Esophagus squamous epithelium (tissue), 5 donors: ENCODE measurements around the gene CLDN24. TPM values are rescaled to one million over a fixed set of nuclear protein-coding genes. Genes with fewer than 3 reads are reported as not detected.

Experiments used
- DNase-seq: peaks from one replicate; lab custom pipeline; 2025; lab: John Stamatoyannopoulos, UW
- H3K27ac ChIP-seq, 4 donors: fragments of 200-600 bp; sonication (generic); one replicate each; pipeline ENCODE4 v1.5.1; 2016 to 2019; ENCODE audit warnings: mild to moderate bottlenecking in 1 of 4
- H3K27me3 ChIP-seq, 4 donors: fragments of 200-600 bp; sonication (generic); 1 replicate in 3 of 4; 2 replicates in 1 of 4; pipeline versions ENCODE4 v1.5.1 to v1.6.0; 2017 to 2021; ENCODE audit warnings: antibody characterized with exemption in 1 of 4
- H3K36me3 ChIP-seq, 3 donors: fragments of 200-600 bp; sonication (generic); one replicate each; pipeline ENCODE4 v1.5.1; 2016 to 2019
- H3K4me1 ChIP-seq, 3 donors: fragments of 200-600 bp; sonication (generic); one replicate each; pipeline ENCODE4 v1.5.1; 2017 to 2019
- H3K4me3 ChIP-seq, 4 donors: fragments of 200-600 bp; sonication (generic); 1 replicate in 3 of 4; 2 replicates in 1 of 4; pipeline ENCODE4 v1.5.1; 2016 to 2019; ENCODE audit warnings: mild to moderate bottlenecking in 2 of 4, moderate library complexity in 1 of 4
- H3K9me3 ChIP-seq, 3 donors: fragments of 200-600 bp; sonication (generic); one replicate each; pipeline ENCODE4 v1.5.1; 2016 to 2019
- CTCF ChIP-seq, 6 experiments: fragments of 450-650 bp in 4 of 6; fragments of 200-600 bp in 2 of 6; sonication (generic) in 2 of 6; IDR thresholded peaks; one replicate each; pipeline ENCODE4 v1.5.1; 2016 to 2019; ENCODE audit warnings: antibody characterized with exemption in 6 of 6, mild to moderate bottlenecking in 4 of 6, moderate library complexity in 4 of 6
- POLR2A ChIP-seq, 4 donors: fragments of 450-650 bp; IDR thresholded peaks; one replicate each; pipeline ENCODE4 v1.6.1; 2017; ENCODE audit warnings: antibody characterized with exemption in 4 of 4, mild to moderate bottlenecking in 4 of 4, moderate library complexity in 3 of 4
- WGBS, 2 donors: methylation state at CpG; one replicate each; pipeline ENCODE4 v1.1.5; 2018; 5-methylcytosine and 5-hydroxymethylcytosine counted together
- intact Hi-C: fragments of 100-400 bp; cut with DNase I; formaldehyde crosslinking; loops from one replicate; pipeline ENCODE4 v1.15.0; 2022
- total RNA-seq, 4 donors: library from RNA; depleted of rRNA; stranded (reverse); fragments of >200 nt; gene quantifications; one replicate each; pipeline ENCODE4 v1.1.0, GENCODE V29; 2016
- donor health status: DM: yes; HTN: yes; CAD: no.

The CLDN24 gene
- total RNA-seq, 4 donors from 2014 or later, result not detected

- H3K27me3 ChIP-seq, result no peaks in the 10 kb centered on the region
- no peak overlapping the region for H3K27ac ChIP-seq
- no peak overlapping the region for H3K4me3 ChIP-seq
- H3K9me3 ChIP-seq, result no peaks in the 10 kb centered on the region
- H3K36me3 ChIP-seq, result no peaks in the 10 kb centered on the region
- TF ChIP-seq CTCF (IDR thresholded peaks at IDR 0.05), result no peak
- TF ChIP-seq POLR2A (IDR thresholded peaks at IDR 0.05), result no peak
- intact Hi-C loops, result no loop called here
- WGBS, 2 donors, result 71 to 77% methylated on average over 3 of the region's 3 CpGs
- H3K4me1 ChIP-seq, result no peaks in the 10 kb centered on the region
- DNase-seq, result no peak
These were observed 15.4 kb downstream of the CLDN24 start for GRCh38 chr4:183306811-183307210.

GRCh38 chr4:183304538-183304937 is 17.7 kb downstream of the CLDN24 start:
- Histone ChIP-seq H3K27ac (no peak overlapping the region), H3K27me3 (no peaks in the 10 kb centered on the region), H3K4me3 (no peak overlapping the region), H3K9me3 (no peaks in the 10 kb centered on the region), H3K4me1 (no peaks in the 10 kb centered on the region), H3K36me3 (no peaks in the 10 kb centered on the region)
- intact Hi-C loops, result no loop called here
- DNase-seq, result no peak
- WGBS, 2 donors, result 85 to 98% methylated on average over 2 of the region's 2 CpGs
- TF ChIP-seq CTCF (IDR thresholded peaks at IDR 0.05) (no peak), POLR2A (IDR thresholded peaks at IDR 0.05) (no peak)

- WGBS, 2 donors, result 80 to 92% methylated on average over 4 of the region's 4 CpGs
- H3K27me3 ChIP-seq, result no peaks in the 10 kb centered on the region
- no peak for TF ChIP-seq CTCF (IDR thresholded peaks at IDR 0.05)
- no peak for TF ChIP-seq POLR2A (IDR thresholded peaks at IDR 0.05)
- H3K4me1 ChIP-seq, result no peaks in the 10 kb centered on the region
- H3K36me3 ChIP-seq, result no peaks in the 10 kb centered on the region
- no peak for DNase-seq
- no peak overlapping the region for H3K27ac ChIP-seq
- H3K4me3 ChIP-seq, result no peak overlapping the region
- intact Hi-C loops, result no loop called here
- no peaks in the 10 kb centered on the region for H3K9me3 ChIP-seq
These were observed 18.2 kb downstream of the CLDN24 start for GRCh38 chr4:183304067-183304466.

- Histone ChIP-seq H3K27ac (no peak overlapping the region), H3K4me1 (no peaks in the 10 kb centered on the region), H3K27me3 (no peaks in the 10 kb centered on the region), H3K36me3 (no peaks in the 10 kb centered on the region), H3K4me3 (no peak overlapping the region), H3K9me3 (no peaks in the 10 kb centered on the region)
- no peak for DNase-seq
- 88 to 93% methylated on average over 4 of the region's 4 CpGs for WGBS, 2 donors
- TF ChIP-seq POLR2A (IDR thresholded peaks at IDR 0.05) (no peak), CTCF (IDR thresholded peaks at IDR 0.05) (no peak)
- intact Hi-C loops, result no loop called here
These were observed 18.9 kb downstream of the CLDN24 start for GRCh38 chr4:183303301-183303700.

- Histone ChIP-seq H3K27me3 (no peaks in the 10 kb centered on the region), H3K4me3 (no peak overlapping the region), H3K4me1 (no peaks in the 10 kb centered on the region), H3K27ac (no peak overlapping the region), H3K36me3 (peaks cover 0 to 7% (median 0%) of the 10 kb centered on the region in 3 donors), H3K9me3 (no peaks in the 10 kb centered on the region)
- TF ChIP-seq POLR2A (IDR thresholded peaks at IDR 0.05) (no peak), CTCF (IDR thresholded peaks at IDR 0.05) (no peak)
- DNase-seq, result no peak
- intact Hi-C loops, result no loop called here
- 73 to 81% methylated on average over 5 of the region's 5 CpGs for WGBS, 2 donors
These were observed 21.6 kb downstream of the CLDN24 start for GRCh38 chr4:183300655-183301054.
